Neural crest cell (in vitro differentiated cells): Measurements from ENCODE around the gene ACACA. TPM values are rescaled to one million over a fixed set of nuclear protein-coding genes. Genes with fewer than 3 reads are reported as not detected.

Source experiments
- DNase-seq: peaks from one replicate; pipeline ENCODE4 v3.0.0; 2021; ENCODE audit warnings: low read depth, mixed read lengths, low spot score
- H3K27ac Mint-ChIP-seq: one replicate; pipeline ENCODE4 v1.8.0; 2021; ENCODE audit warnings: mild to moderate bottlenecking, mixed read lengths; ENCODE audit not compliant: unreplicated experiment
- H3K27me3 Mint-ChIP-seq: 2 replicates; pipeline ENCODE4 v1.8.0; 2021; ENCODE audit warnings: low read depth, mild to moderate bottlenecking, mixed read lengths
- H3K36me3 Mint-ChIP-seq: 2 replicates; pipeline ENCODE4 v1.8.0; 2021; ENCODE audit warnings: low read depth, mild to moderate bottlenecking, mixed read lengths
- H3K4me1 Mint-ChIP-seq: 2 replicates; pipeline ENCODE4 v1.8.0; 2021; ENCODE audit warnings: mixed read lengths
- H3K4me3 Mint-ChIP-seq: one replicate; pipeline ENCODE4 v1.8.0; 2021; ENCODE audit warnings: mild to moderate bottlenecking, mixed read lengths
- H3K9me3 Mint-ChIP-seq: 2 replicates; pipeline ENCODE4 v1.8.0; 2021; ENCODE audit warnings: mixed read lengths
- total RNA-seq: library from RNA; stranded (reverse); gene quantifications from 2 replicates; pipeline ENCODE4 v1.2.1, GENCODE V29; 2021
- TF ChIP-seq, protein P1 (sequence below): fragments of 200-600 bp; sonication (generic); conservative IDR thresholded peaks from 2 replicates; pipeline ENCODE4 v1.5.0; 2021; ENCODE audit warnings: antibody characterized with exemption, mild to moderate bottlenecking

ACACA gene
- total RNA-seq, 1 donor from 2014 or later = 211 TPM

DNA sequence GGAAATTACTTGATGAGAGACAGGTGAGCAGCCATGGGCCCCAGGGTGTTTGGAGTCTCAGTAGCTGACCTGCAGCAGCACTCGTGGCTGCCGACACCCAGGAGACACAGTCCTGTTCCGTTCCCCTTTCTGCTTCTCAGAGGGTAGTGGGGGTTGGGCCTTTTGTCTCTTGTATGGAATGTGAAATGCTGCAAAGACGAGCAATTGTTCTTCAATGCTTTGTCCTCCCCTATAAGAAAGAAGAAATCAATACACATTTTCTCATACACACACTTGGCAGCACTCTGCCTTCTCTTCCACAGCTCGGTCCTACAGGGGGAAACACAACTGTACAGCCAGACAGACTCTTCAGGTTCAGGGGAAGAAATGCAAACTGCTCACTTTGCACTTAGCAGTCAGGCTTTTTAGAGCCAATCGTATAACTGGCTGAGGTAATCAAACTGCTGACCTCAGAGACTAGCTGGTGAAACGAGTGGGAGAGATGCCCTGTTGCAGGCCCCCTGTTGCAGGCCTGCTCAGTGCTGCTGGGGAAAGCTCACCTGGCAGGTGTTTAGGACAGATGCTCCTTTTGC, 361.2 kb downstream of the ACACA start:
- Mint-ChIP-seq H3K4me1 (peaks cover 36% of the 10 kb centered on the region), H3K4me3 (no peak overlapping the region), H3K36me3 (no peaks in the 10 kb centered on the region), H3K9me3 (no peaks in the 10 kb centered on the region), H3K27ac (no peak overlapping the region), H3K27me3 (no peaks in the 10 kb centered on the region)
- no peak for DNase-seq
- TF ChIP-seq, protein P1, sequence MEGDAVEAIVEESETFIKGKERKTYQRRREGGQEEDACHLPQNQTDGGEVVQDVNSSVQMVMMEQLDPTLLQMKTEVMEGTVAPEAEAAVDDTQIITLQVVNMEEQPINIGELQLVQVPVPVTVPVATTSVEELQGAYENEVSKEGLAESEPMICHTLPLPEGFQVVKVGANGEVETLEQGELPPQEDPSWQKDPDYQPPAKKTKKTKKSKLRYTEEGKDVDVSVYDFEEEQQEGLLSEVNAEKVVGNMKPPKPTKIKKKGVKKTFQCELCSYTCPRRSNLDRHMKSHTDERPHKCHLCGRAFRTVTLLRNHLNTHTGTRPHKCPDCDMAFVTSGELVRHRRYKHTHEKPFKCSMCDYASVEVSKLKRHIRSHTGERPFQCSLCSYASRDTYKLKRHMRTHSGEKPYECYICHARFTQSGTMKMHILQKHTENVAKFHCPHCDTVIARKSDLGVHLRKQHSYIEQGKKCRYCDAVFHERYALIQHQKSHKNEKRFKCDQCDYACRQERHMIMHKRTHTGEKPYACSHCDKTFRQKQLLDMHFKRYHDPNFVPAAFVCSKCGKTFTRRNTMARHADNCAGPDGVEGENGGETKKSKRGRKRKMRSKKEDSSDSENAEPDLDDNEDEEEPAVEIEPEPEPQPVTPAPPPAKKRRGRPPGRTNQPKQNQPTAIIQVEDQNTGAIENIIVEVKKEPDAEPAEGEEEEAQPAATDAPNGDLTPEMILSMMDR = no peak

DNA sequence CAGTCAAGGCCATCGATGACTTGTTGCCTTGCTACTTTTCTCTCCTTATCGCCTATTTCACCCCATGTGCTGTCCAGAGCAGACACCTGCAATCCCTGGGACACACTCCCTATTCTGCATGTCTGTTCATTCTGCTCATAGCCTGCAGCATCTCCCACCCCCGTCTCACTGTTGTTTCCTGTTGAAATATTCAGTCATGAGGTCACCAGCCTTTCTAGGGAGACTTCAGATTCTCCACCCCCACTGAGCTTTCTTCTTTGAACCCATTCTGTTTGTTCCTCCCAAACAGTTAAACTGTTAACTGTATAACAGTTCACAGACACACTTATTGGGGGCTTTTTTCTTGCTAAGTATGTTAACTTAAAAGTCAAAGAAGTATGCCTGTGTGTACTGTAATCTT, 363.4 kb downstream of the ACACA start:
- H3K4me3 Mint-ChIP-seq = no peak overlapping the region
- DNase-seq = no peak

DNA sequence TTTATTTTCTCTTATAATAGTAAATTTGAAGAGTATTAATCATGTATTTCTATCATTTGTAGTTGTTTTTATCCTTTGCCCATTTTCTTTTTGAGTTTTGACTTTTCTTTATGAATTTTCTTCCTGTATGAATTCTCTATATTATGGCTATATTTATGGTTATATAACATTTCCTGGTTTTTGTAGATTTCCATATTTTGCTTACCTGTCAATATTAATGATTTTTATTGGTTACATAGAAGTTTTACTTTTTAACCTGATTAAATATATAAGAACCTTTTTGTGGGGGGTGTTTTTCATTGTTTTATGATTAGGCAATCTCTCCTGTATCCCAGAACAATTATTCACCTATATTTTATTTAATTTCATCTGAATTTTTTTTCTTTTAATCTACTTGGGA, 364.7 kb downstream of the ACACA start:
- Mint-ChIP-seq H3K4me1 (peaks cover 29% of the 10 kb centered on the region), H3K9me3 (no peaks in the 10 kb centered on the region), H3K36me3 (peaks cover 6% of the 10 kb centered on the region), H3K4me3 (no peak overlapping the region), H3K27me3 (no peaks in the 10 kb centered on the region), H3K27ac (no peak overlapping the region)
- TF ChIP-seq, protein P1 = no peak
- DNase-seq = no peak

More for the DNA sequence above, 363.4 kb downstream of the ACACA start:
- H3K27ac Mint-ChIP-seq = peak overlapping the region; percentile 3
- no peaks in the 10 kb centered on the region for H3K9me3 Mint-ChIP-seq
- H3K36me3 Mint-ChIP-seq = no peaks in the 10 kb centered on the region
- TF ChIP-seq, protein P1 = no peak
- H3K27me3 Mint-ChIP-seq = no peaks in the 10 kb centered on the region
- peaks cover 36% of the 10 kb centered on the region for H3K4me1 Mint-ChIP-seq

DNA sequence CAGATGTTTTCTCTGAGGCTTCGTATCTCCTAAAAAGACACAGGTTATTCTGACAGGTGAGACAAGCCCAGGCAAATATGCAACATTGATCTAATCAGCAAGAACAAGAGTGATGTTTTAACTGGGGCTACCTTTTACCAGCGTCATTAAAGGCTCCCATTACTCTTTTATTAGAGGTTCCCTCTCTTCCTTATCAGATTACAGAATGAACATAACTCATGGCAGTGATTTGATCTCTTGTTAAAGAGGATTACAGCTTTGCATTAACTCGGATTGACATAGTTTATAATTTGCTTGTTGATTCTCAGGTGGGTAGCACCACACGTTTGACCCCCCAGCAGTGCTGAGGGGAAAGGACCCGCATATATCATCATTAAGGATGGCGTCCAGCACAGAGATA, 367.4 kb downstream of the ACACA start:
- peaks cover 13% of the 10 kb centered on the region for H3K36me3 Mint-ChIP-seq
- TF ChIP-seq, protein P1 = no peak
- peak overlapping the region; percentile 29 for H3K27ac Mint-ChIP-seq
- peaks cover 11% of the 10 kb centered on the region for H3K4me1 Mint-ChIP-seq
- H3K9me3 Mint-ChIP-seq = no peaks in the 10 kb centered on the region
- H3K4me3 Mint-ChIP-seq = no peak overlapping the region
- no peaks in the 10 kb centered on the region for H3K27me3 Mint-ChIP-seq
- DNase-seq = no peak

DNA sequence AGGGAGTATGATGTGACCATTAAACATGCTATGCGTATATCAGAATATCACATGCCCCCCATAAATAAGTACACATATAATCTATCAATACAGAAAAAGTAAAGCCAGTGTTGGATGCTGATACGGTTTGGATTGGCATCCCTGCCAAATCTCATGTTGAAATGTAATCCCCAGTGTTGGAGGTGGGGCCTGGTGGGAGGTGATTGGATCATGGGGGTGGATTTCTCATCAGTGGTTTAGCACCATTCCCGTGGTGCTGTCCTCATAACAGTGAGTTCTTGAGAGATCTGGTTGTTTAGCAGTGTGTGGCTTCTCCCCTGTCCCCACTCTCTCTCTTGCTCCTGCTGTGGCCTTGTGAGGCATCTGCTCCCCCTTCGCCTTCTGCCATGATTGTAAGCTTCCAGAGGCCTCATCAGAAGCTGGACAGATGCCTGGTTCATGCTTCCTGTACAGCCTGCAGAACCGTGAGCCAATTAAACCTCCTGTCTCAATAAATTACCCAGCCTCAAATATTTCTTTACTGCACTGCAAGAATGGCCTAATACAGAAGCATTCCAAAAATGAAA, 369.0 kb downstream of the ACACA start:
- TF ChIP-seq, protein P1 = no peak
- peaks cover 20% of the 10 kb centered on the region for H3K36me3 Mint-ChIP-seq
- DNase-seq = no peak
- H3K9me3 Mint-ChIP-seq = no peaks in the 10 kb centered on the region
- H3K27me3 Mint-ChIP-seq = no peaks in the 10 kb centered on the region
- H3K27ac Mint-ChIP-seq = no peak overlapping the region
- H3K4me3 Mint-ChIP-seq = no peak overlapping the region
- no peaks in the 10 kb centered on the region for H3K4me1 Mint-ChIP-seq

Other genes starting within 250 kb of the ACACA start
- gene C17orf78, start 30.9 kb downstream of the ACACA start, total RNA-seq = not detected in 2 replicates
- 31.0 and 36.5 TPM in 2 replicates for gene TADA2A, start 50 bp upstream of the ACACA start, total RNA-seq
- gene DUSP14, start 83.1 kb upstream of the ACACA start, total RNA-seq = 21.0 and 21.5 TPM in 2 replicates
- 43.0 and 50.6 TPM in 2 replicates for gene SYNRG, start 202.6 kb upstream of the ACACA start, total RNA-seq
- gene DDX52, start 236.6 kb upstream of the ACACA start, total RNA-seq = 56.4 and 58.0 TPM in 2 replicates